Esophagus muscularis mucosa (tissue), 4 donors: ENCODE measurements around the gene AP5S1. TPM values are rescaled to one million over a fixed set of nuclear protein-coding genes. Genes with fewer than 3 reads are reported as not detected.

Experiments used
- DNase-seq: peaks from one replicate; pipeline ENCODE4 v3.0.0-alpha.2; 2017; ENCODE audit errors: extremely low spot score
- H3K27ac ChIP-seq, 4 donors: fragments of 200-600 bp; sonication (generic); replicated peaks in 1 of 4; 1 replicate in 3 of 4; 2 replicates in 1 of 4; pipeline ENCODE4 v1.5.1; 2016 to 2019; ENCODE audit warnings: mild to moderate bottlenecking in 1 of 4
- H3K27me3 ChIP-seq, 4 donors: fragments of 200-600 bp; sonication (generic); one replicate each; pipeline versions ENCODE4 v1.5.1 to v1.6.0; 2016 to 2019
- H3K36me3 ChIP-seq, 4 donors: fragments of 200-600 bp; sonication (generic); one replicate each; pipeline ENCODE4 v1.5.1; 2016 to 2019
- H3K4me1 ChIP-seq, 4 donors: fragments of 200-600 bp; sonication (generic); one replicate each; pipeline ENCODE4 v1.5.1; 2016 to 2019
- H3K4me3 ChIP-seq, 4 donors: fragments of 200-600 bp; sonication (generic); 1 replicate in 2 of 4; 2 replicates in 2 of 4; pipeline ENCODE4 v1.5.1; 2016 to 2019; ENCODE audit warnings: mild to moderate bottlenecking in 4 of 4, moderate library complexity in 1 of 4
- H3K9me3 ChIP-seq, 4 donors: fragments of 200-600 bp; sonication (generic); 1 replicate in 3 of 4; 2 replicates in 1 of 4; pipeline ENCODE4 v1.5.1; 2016 to 2019
- CTCF ChIP-seq, 3 experiments: fragments of 200-600 bp in 2 of 3; fragments of 450-650 bp in 1 of 3; sonication (generic) in 2 of 3; IDR thresholded peaks; one replicate each; pipeline ENCODE4 v1.5.1; 2017 to 2019; ENCODE audit warnings: antibody characterized with exemption in 3 of 3, mild to moderate bottlenecking in 2 of 3, moderate library complexity in 1 of 3
- EP300 ChIP-seq: sonication (generic); formaldehyde crosslinking; IDR thresholded peaks from one replicate; pipeline ENCODE4 v1.6.1; 2017; ENCODE audit warnings: antibody characterized with exemption
- POLR2A ChIP-seq: fragments of 450-650 bp; IDR thresholded peaks from one replicate; pipeline ENCODE4 v1.6.1; 2017; ENCODE audit warnings: antibody characterized with exemption, moderate library complexity, mild to moderate bottlenecking, low read depth
- POLR2AphosphoS5 ChIP-seq, 2 donors: sonication (generic); formaldehyde crosslinking; IDR thresholded peaks; one replicate each; pipeline ENCODE4 v1.6.1; 2017; ENCODE audit warnings: antibody characterized with exemption in 2 of 2
- WGBS: methylation state at CpG from one replicate; pipeline ENCODE4 v1.1.5; 2018; 5-methylcytosine and 5-hydroxymethylcytosine counted together
- intact Hi-C: fragments of 100-400 bp; cut with DNase I; formaldehyde crosslinking; loops from one replicate; pipeline ENCODE4 v1.15.1; 2023
- total RNA-seq, 4 donors: library from RNA; depleted of rRNA; stranded (reverse); fragments of >200 nt; gene quantifications; one replicate each; pipeline versions ENCODE4 v1.1.0 to v1.2.1, GENCODE V29; 2016

The AP5S1 gene
- total RNA-seq, 4 donors from 2014 or later = 7.9 to 11.7 (median 11.2) TPM

GRCh38 chr20:3846378-3846739 lies 26.0 kb downstream of the AP5S1 start:
- TF ChIP-seq POLR2AphosphoS5 (IDR thresholded peaks at IDR 0.05) = no peak
- TF ChIP-seq POLR2A = no peak
- TF ChIP-seq CTCF (IDR thresholded peaks at IDR 0.05) = no peak
- no peak for TF ChIP-seq EP300
- no peaks in the 10 kb centered on the region for H3K27me3 ChIP-seq
- peaks cover 16 to 36% (median 32%) of the 10 kb centered on the region in 4 donors for H3K4me1 ChIP-seq
- DNase-seq = no peak
- H3K36me3 ChIP-seq = no peaks in the 10 kb centered on the region
- peak overlapping the region; percentile 87 to 96 (median 96) for H3K27ac ChIP-seq
- WGBS = 0% methylated on average over 6 of the region's 22 CpGs
- no peaks in the 10 kb centered on the region for H3K9me3 ChIP-seq
- peak overlapping the region; percentile 63 to 93 (median 88) for H3K4me3 ChIP-seq
- intact Hi-C loops = loop anchor here (1.0 kb wide), 1 partner anchor 58 kb away; no protein-coding TSS in a partner anchor

GRCh38 chr20:3846740-3847428 lies 26.5 kb downstream of the AP5S1 start, which contains the start of gene MAVS:
Gene MAVS, plus strand, starts transcription at chr20:3846834. Its CDS starts 7,791 bp downstream, at chr20:3854625.
- Histone ChIP-seq H3K36me3 (no peaks in the 10 kb centered on the region), H3K4me1 (peaks cover 16 to 36% (median 32%) of the 10 kb centered on the region in 4 donors), H3K27me3 (no peaks in the 10 kb centered on the region), H3K9me3 (no peaks in the 10 kb centered on the region), H3K27ac (peak within 1 kb of the TSS; percentile 87 to 96 (median 96)), H3K4me3 (peak within 1 kb of the TSS; percentile 63 to 93 (median 88))
- TF ChIP-seq POLR2AphosphoS5 (IDR thresholded peaks at IDR 0.05) (peak; percentile 76 to 91), POLR2A (peak; percentile 48), EP300 (no peak), CTCF (IDR thresholded peaks at IDR 0.05) (no peak)
- intact Hi-C loops = loop anchor here (1.0 kb wide), 1 partner anchor 59 kb away; no protein-coding TSS in a partner anchor
- DNase-seq = peak; percentile 95
- 0% methylated on average over 9 of the region's 72 CpGs for WGBS

GRCh38 chr20:3847429-3847940 lies 27.1 kb downstream of the AP5S1 start:
- TF ChIP-seq EP300 (no peak), CTCF (IDR thresholded peaks at IDR 0.05) (no peak), POLR2A (no peak), POLR2AphosphoS5 (IDR thresholded peaks at IDR 0.05) (peak in 1 of 2 donors; percentile 16)
- peak overlapping the region; percentile 87 to 96 (median 96) for H3K27ac ChIP-seq

GRCh38 chr20:3848565-3848964 lies 28.2 kb downstream of the AP5S1 start:
- Histone ChIP-seq H3K27ac (peak overlapping the region in 2 of 4 donors; percentile 20 to 96), H3K9me3 (no peaks in the 10 kb centered on the region), H3K27me3 (no peaks in the 10 kb centered on the region), H3K36me3 (no peaks in the 10 kb centered on the region), H3K4me3 (no peak overlapping the region), H3K4me1 (peaks cover 16 to 36% (median 32%) of the 10 kb centered on the region in 4 donors)
- intact Hi-C loops = no loop called here
- no peak for DNase-seq
- 86% methylated on average over 1 of the region's 1 CpG for WGBS
- TF ChIP-seq POLR2AphosphoS5 (IDR thresholded peaks at IDR 0.05) (no peak), EP300 (no peak)

More at GRCh38 chr20:3847429-3847940, 27.1 kb downstream of the AP5S1 start:
- intact Hi-C loops = no loop called here
- WGBS = 29% methylated on average over 7 of the region's 8 CpGs
- no peaks in the 10 kb centered on the region for H3K27me3 ChIP-seq
- no peak for DNase-seq
- no peaks in the 10 kb centered on the region for H3K9me3 ChIP-seq
- H3K4me3 ChIP-seq = peak overlapping the region; percentile 63 to 93 (median 88)
- H3K36me3 ChIP-seq = no peaks in the 10 kb centered on the region
- peaks cover 16 to 36% (median 32%) of the 10 kb centered on the region in 4 donors for H3K4me1 ChIP-seq

- 79% methylated on average over 4 of the region's 4 CpGs for WGBS
- H3K4me3 ChIP-seq = no peak overlapping the region
- H3K36me3 ChIP-seq = peaks cover 23 to 52% (median 48%) of the 10 kb centered on the region in 4 donors
- TF ChIP-seq POLR2A (no peak), EP300 (no peak), CTCF (IDR thresholded peaks at IDR 0.05) (no peak), POLR2AphosphoS5 (IDR thresholded peaks at IDR 0.05) (no peak)
- no peaks in the 10 kb centered on the region for H3K27me3 ChIP-seq
- no peaks in the 10 kb centered on the region for H3K9me3 ChIP-seq
- no peak overlapping the region for H3K27ac ChIP-seq
- H3K4me1 ChIP-seq = peaks cover 4 to 11% (median 10%) of the 10 kb centered on the region in 4 donors
- DNase-seq = no peak
- intact Hi-C loops = no loop called here
These were observed 34.1 kb downstream of the AP5S1 start for GRCh38 chr20:3854462-3854871.
